ENCODE data around the gene FOXP1. TPM values are rescaled to one million over a fixed set of nuclear protein-coding genes. Genes with fewer than 3 reads are reported as not detected.

The FOXP1 gene
- total RNA-seq, 4 donors from 2014 or later = 169 to 300 (median 202) TPM

GRCh38 chr3:71351403-71352149 lies 232.0 kb downstream of the FOXP1 start:
- no peaks in the 10 kb centered on the region for H3K9me3 ChIP-seq
- 93 to 98% methylated on average over 3 to 4 of the region's 4 CpGs for WGBS, 2 donors (ENCODE audit: low coverage in 1 of 2)
- H3K4me3 ChIP-seq = no peak overlapping the region
- no peak for ATAC-seq
- H3K36me3 ChIP-seq = no peaks in the 10 kb centered on the region
- H3K27me3 ChIP-seq = no peaks in the 10 kb centered on the region
- H3K4me1 ChIP-seq = peaks cover 0 to 16% (median 6%) of the 10 kb centered on the region in 3 donors
- no peak overlapping the region for H3K27ac ChIP-seq
- TF ChIP-seq, protein P1, sequence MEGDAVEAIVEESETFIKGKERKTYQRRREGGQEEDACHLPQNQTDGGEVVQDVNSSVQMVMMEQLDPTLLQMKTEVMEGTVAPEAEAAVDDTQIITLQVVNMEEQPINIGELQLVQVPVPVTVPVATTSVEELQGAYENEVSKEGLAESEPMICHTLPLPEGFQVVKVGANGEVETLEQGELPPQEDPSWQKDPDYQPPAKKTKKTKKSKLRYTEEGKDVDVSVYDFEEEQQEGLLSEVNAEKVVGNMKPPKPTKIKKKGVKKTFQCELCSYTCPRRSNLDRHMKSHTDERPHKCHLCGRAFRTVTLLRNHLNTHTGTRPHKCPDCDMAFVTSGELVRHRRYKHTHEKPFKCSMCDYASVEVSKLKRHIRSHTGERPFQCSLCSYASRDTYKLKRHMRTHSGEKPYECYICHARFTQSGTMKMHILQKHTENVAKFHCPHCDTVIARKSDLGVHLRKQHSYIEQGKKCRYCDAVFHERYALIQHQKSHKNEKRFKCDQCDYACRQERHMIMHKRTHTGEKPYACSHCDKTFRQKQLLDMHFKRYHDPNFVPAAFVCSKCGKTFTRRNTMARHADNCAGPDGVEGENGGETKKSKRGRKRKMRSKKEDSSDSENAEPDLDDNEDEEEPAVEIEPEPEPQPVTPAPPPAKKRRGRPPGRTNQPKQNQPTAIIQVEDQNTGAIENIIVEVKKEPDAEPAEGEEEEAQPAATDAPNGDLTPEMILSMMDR (IDR thresholded peaks at IDR 0.05) = no peak
- TF ChIP-seq POLR2A (IDR thresholded peaks at IDR 0.05) (no peak), POLR2AphosphoS5 (IDR thresholded peaks at IDR 0.05) (no peak), EP300 (IDR thresholded peaks at IDR 0.05) (no peak)

- Histone ChIP-seq H3K27ac (no peak overlapping the region), H3K9me3 (no peaks in the 10 kb centered on the region), H3K36me3 (no peaks in the 10 kb centered on the region), H3K4me1 (peaks cover 0 to 18% (median 6%) of the 10 kb centered on the region in 3 donors), H3K4me3 (no peak overlapping the region), H3K27me3 (no peaks in the 10 kb centered on the region)
- TF ChIP-seq EP300 (IDR thresholded peaks at IDR 0.05) (no peak), POLR2AphosphoS5 (IDR thresholded peaks at IDR 0.05) (no peak), POLR2A (IDR thresholded peaks at IDR 0.05) (no peak)
- TF ChIP-seq, protein P1 (IDR thresholded peaks at IDR 0.05) = no peak
- ATAC-seq = no peak
- 63 to 85% methylated on average over 3 to 4 of the region's 4 CpGs for WGBS, 2 donors (ENCODE audit: low coverage in 1 of 2)
Measured at GRCh38 chr3:71350998-71351397, 232.5 kb downstream of the FOXP1 start.

GRCh38 chr3:71348831-71349230 lies 234.7 kb downstream of the FOXP1 start:
- H3K36me3 ChIP-seq = no peaks in the 10 kb centered on the region
- no peak for ATAC-seq
- no peak overlapping the region for H3K4me3 ChIP-seq
- 96 to 100% methylated on average over 2 of the region's 2 CpGs for WGBS, 2 donors (ENCODE audit: low coverage in 1 of 2)
- H3K27me3 ChIP-seq = no peaks in the 10 kb centered on the region
- peaks cover 0 to 20% (median 6%) of the 10 kb centered on the region in 3 donors for H3K4me1 ChIP-seq
- no peak for TF ChIP-seq POLR2AphosphoS5 (IDR thresholded peaks at IDR 0.05)
- TF ChIP-seq EP300 (IDR thresholded peaks at IDR 0.05) = no peak
- TF ChIP-seq POLR2A (IDR thresholded peaks at IDR 0.05) = no peak
- TF ChIP-seq, protein P1 (IDR thresholded peaks at IDR 0.05) = no peak
- H3K9me3 ChIP-seq = no peaks in the 10 kb centered on the region
- H3K27ac ChIP-seq = no peak overlapping the region

DNA sequence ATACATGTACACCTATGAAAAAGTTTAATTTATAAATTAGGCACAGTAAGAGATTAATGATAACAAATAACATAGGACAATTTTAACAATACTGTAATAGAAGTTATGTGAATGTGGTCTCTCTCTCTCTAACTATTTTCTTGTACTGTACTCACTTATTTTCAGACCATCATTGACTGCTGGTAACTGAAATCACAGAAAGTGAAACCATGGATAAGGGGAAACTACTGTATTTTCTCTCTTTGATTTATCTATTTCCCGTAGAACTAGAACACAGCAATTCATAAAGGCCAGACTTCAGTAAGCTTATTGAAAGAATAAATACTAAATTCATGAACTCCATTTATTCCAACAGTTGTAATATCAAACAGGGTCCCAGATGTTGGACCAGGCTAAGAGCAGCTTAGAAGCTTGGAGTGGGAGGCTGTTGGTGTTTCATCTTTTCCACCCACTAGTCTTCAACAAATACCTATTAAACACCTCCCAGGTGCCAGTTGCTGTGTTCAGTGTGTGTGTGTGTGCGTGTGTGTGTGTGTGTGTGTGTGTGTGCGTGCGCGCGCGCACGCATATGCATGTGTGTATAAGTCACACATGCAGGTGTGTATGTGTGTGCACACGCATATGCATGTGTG lies 235.4 kb downstream of the FOXP1 start:
- Histone ChIP-seq H3K4me1 (peaks cover 0 to 20% (median 6%) of the 10 kb centered on the region in 3 donors), H3K27me3 (no peaks in the 10 kb centered on the region), H3K9me3 (no peaks in the 10 kb centered on the region), H3K36me3 (no peaks in the 10 kb centered on the region), H3K27ac (no peak overlapping the region), H3K4me3 (no peak overlapping the region)
- TF ChIP-seq POLR2A (IDR thresholded peaks at IDR 0.05) = no peak
- no peak for TF ChIP-seq EP300 (IDR thresholded peaks at IDR 0.05)
- TF ChIP-seq, protein P1 (IDR thresholded peaks at IDR 0.05) = no peak
- TF ChIP-seq POLR2AphosphoS5 (IDR thresholded peaks at IDR 0.05) = no peak
- 89 to 96% methylated on average over 4 to 9 of the region's 9 CpGs for WGBS, 2 donors (ENCODE audit: low coverage in 1 of 2)
- ATAC-seq = no peak
